Upper lobe of right lung (tissue), 1 donor: ENCODE results near the gene MAML3. TPM values are rescaled to one million over a fixed set of nuclear protein-coding genes. Genes with fewer than 3 reads are reported as not detected.

Experiments
- ATAC-seq: fragments of 200-7000 bp; cut with Tn5 transposase; one replicate; pipeline ENCODE4 v1.9.1; 2020; ENCODE audit warnings: mild to moderate bottlenecking, moderate library complexity
- DNase-seq: peaks from one replicate; pipeline ENCODE4 v3.0.0-alpha.2; 2020
- H3K27ac ChIP-seq: fragments of 200-600 bp; one replicate; pipeline ENCODE4 v1.8.0; 2022
- H3K27me3 ChIP-seq: fragments of 200-600 bp; one replicate; pipeline ENCODE4 v1.8.0; 2022; ENCODE audit warnings: mild to moderate bottlenecking
- H3K36me3 ChIP-seq: fragments of 200-600 bp; one replicate; pipeline ENCODE4 v1.8.0; 2022
- H3K4me1 ChIP-seq: fragments of 200-600 bp; one replicate; pipeline ENCODE4 v1.8.0; 2022
- H3K4me3 ChIP-seq: fragments of 200-600 bp; one replicate; pipeline ENCODE4 v1.8.0; 2022; ENCODE audit warnings: mild to moderate bottlenecking
- H3K9me3 ChIP-seq: fragments of 200-600 bp; one replicate; pipeline ENCODE4 v1.8.0; 2022
- CTCF ChIP-seq: fragments of 200-600 bp; IDR thresholded peaks from one replicate; pipeline ENCODE4 v1.8.0; 2022; ENCODE audit warnings: antibody characterized with exemption
- intact Hi-C: fragments of 100-400 bp; cut with DNase I; formaldehyde crosslinking; loops from one replicate; pipeline ENCODE4 v1.11.0; 2022
- total RNA-seq: library from RNA; stranded (reverse); fragmentation: NEBNext Ultra II Directional; extraction: Animal tissue kit (Norgen Biotek cat#: 25700); gene quantifications from one replicate; pipeline ENCODE4 v1.2.1, GENCODE V29; 2021
- donor health status: DM: no; HTN: yes; CAD: no; lungs with severe emphysema.

Gene MAML3
- total RNA-seq, 1 donor from 2014 or later, result 13.1 TPM

- Histone ChIP-seq H3K4me1 (peaks cover 25% of the 10 kb centered on the region), H3K4me3 (no peak overlapping the region), H3K27me3 (no peaks in the 10 kb centered on the region), H3K36me3 (no peaks in the 10 kb centered on the region), H3K9me3 (peaks cover 8% of the 10 kb centered on the region), H3K27ac (no peak overlapping the region)
- TF ChIP-seq CTCF, result no peak
- DNase-seq (no peak), ATAC-seq (no peak)
- intact Hi-C loops, result no loop called here
Observed at GRCh38 chr4:139809757-139810140, 344.2 kb downstream of the MAML3 start.

GRCh38 chr4:139808808-139809756 lies 344.9 kb downstream of the MAML3 start:
- no peak for TF ChIP-seq CTCF
- peak; percentile 41 for ATAC-seq
- Histone ChIP-seq H3K4me3 (no peak overlapping the region), H3K9me3 (peaks cover 8% of the 10 kb centered on the region), H3K4me1 (peaks cover 19% of the 10 kb centered on the region), H3K27ac (peak overlapping the region; percentile 52), H3K27me3 (no peaks in the 10 kb centered on the region), H3K36me3 (no peaks in the 10 kb centered on the region)
- DNase-seq, result no peak
- intact Hi-C loops, result no loop called here

GRCh38 chr4:139808381-139808807 lies 345.6 kb downstream of the MAML3 start:
- no peak for ATAC-seq
- Histone ChIP-seq H3K4me1 (peaks cover 18% of the 10 kb centered on the region), H3K4me3 (no peak overlapping the region), H3K36me3 (no peaks in the 10 kb centered on the region), H3K27me3 (no peaks in the 10 kb centered on the region), H3K9me3 (peaks cover 8% of the 10 kb centered on the region), H3K27ac (peak overlapping the region; percentile 52)
- intact Hi-C loops, result no loop called here
- no peak for TF ChIP-seq CTCF
- no peak for DNase-seq

GRCh38 chr4:139807483-139807882 lies 346.5 kb downstream of the MAML3 start:
- no peak for TF ChIP-seq CTCF
- Histone ChIP-seq H3K4me3 (no peak overlapping the region), H3K9me3 (peaks cover 8% of the 10 kb centered on the region), H3K27me3 (no peaks in the 10 kb centered on the region), H3K4me1 (peaks cover 18% of the 10 kb centered on the region), H3K27ac (no peak overlapping the region), H3K36me3 (no peaks in the 10 kb centered on the region)
- intact Hi-C loops, result no loop called here
- DNase-seq (no peak), ATAC-seq (no peak)

GRCh38 chr4:139806929-139807328 lies 347.1 kb downstream of the MAML3 start:
- Histone ChIP-seq H3K27ac (no peak overlapping the region), H3K27me3 (no peaks in the 10 kb centered on the region), H3K36me3 (no peaks in the 10 kb centered on the region), H3K4me1 (peaks cover 18% of the 10 kb centered on the region), H3K9me3 (peaks cover 8% of the 10 kb centered on the region), H3K4me3 (no peak overlapping the region)
- intact Hi-C loops, result no loop called here
- DNase-seq, result no peak
- ATAC-seq, result no peak
- TF ChIP-seq CTCF, result no peak
